IMR-90 (cell line): ENCODE measurements around the gene TMEM117. TPM values are rescaled to one million over a fixed set of nuclear protein-coding genes. Genes with fewer than 3 reads are reported as not detected.
A peak's percentile ranks its signal among the peaks of the same experiment; 100 is the strongest.

Source experiments
- ATAC-seq: fragments of 200-7000 bp; cut with Tn5 transposase; 2 replicates; pipeline ENCODE4 v1.9.1; 2020; ENCODE audit warnings: low read depth, mild to moderate bottlenecking, moderate library complexity
- BruUV-seq: library from RNA; stranded (reverse); fragments of 400-500 nt; replicated peaks from 2 replicates; lab custom pipeline; 2021; lab: Mats Ljungman, UMichigan
- CTCF ChIA-PET: fragments of 300-600 bp; formaldehyde crosslinking; extraction: SDS; loops from one replicate; lab custom pipeline; 2021; ENCODE audit warnings: antibody characterized with exemption; lab: Yijun Ruan, JAX
- POLR2A ChIA-PET: fragments of 300-600 bp; sonication (Branson Sonifier 250); formaldehyde crosslinking; loops from one replicate; lab custom pipeline; 2022; ENCODE audit warnings: antibody characterized with exemption; ENCODE audit not compliant: unreplicated experiment; lab: Charles Lee
- DNase-seq: peaks from one replicate; pipeline ENCODE4 v3.0.0; 2013
- H2AFZ ChIP-seq: replicated peaks from 2 replicates; pipeline ENCODE3; 2013; ENCODE audit warnings: low read length, mild to moderate bottlenecking; ENCODE audit not compliant: poor library complexity
- H2AK5ac ChIP-seq: 2 replicates; pipeline ENCODE4 v1.6.1; 2013; ENCODE audit warnings: low read depth, low read length, inconsistent platforms
- H2AK9ac ChIP-seq: replicated peaks from 2 replicates; pipeline ENCODE3; 2013; ENCODE audit warnings: mild to moderate bottlenecking, low read depth, low read length, moderate library complexity; ENCODE audit not compliant: poor library complexity
- H2BK120ac ChIP-seq: 2 replicates; pipeline ENCODE4 v1.6.1; 2013; ENCODE audit warnings: low read depth, low read length, inconsistent platforms
- H2BK15ac ChIP-seq: 3 replicates; pipeline ENCODE4 v1.6.1; 2013; ENCODE audit warnings: low read depth, low read length, inconsistent platforms
- H2BK20ac ChIP-seq: 2 replicates; pipeline ENCODE4 v1.6.1; 2013; ENCODE audit warnings: low read depth, mild to moderate bottlenecking, inconsistent platforms, low read length, moderate library complexity
- H2BK5ac ChIP-seq: 2 replicates; pipeline ENCODE4 v1.6.1; 2013; ENCODE audit warnings: mild to moderate bottlenecking, low read depth, low read length, inconsistent platforms; ENCODE audit not compliant: poor library complexity, severe bottlenecking
- H3K14ac ChIP-seq: replicated peaks from 2 replicates; pipeline ENCODE4 v1.6.1; 2013; ENCODE audit warnings: low read depth, low read length, inconsistent platforms
- H3K18ac ChIP-seq: 2 replicates; pipeline ENCODE4 v1.6.1; 2013; ENCODE audit warnings: low read depth, low read length, control low read depth
- H3K23ac ChIP-seq: 2 replicates; pipeline ENCODE4 v1.6.1; 2013; ENCODE audit warnings: low read depth, low read length, inconsistent platforms
- H3K27ac ChIP-seq: 2 replicates; pipeline ENCODE4 v1.5.1; 2013; ENCODE audit warnings: mild to moderate bottlenecking, control low read depth, low read length; ENCODE audit not compliant: insufficient read depth
- H3K27me3 ChIP-seq: 2 replicates; pipeline ENCODE4 v1.6.1; 2013; ENCODE audit warnings: low read length; ENCODE audit not compliant: control insufficient read depth, insufficient read depth
- H3K36me3 ChIP-seq: 2 replicates; pipeline ENCODE4 v1.6.1; 2013; ENCODE audit warnings: low read length, mixed read lengths; ENCODE audit not compliant: control insufficient read depth, insufficient read depth
- H3K4ac ChIP-seq: 2 replicates; pipeline ENCODE4 v1.6.1; 2013; ENCODE audit warnings: low read depth, low read length, inconsistent platforms
- H3K4me1 ChIP-seq: 2 replicates; pipeline ENCODE4 v1.6.1; 2013; ENCODE audit warnings: low read length, mixed read lengths; ENCODE audit not compliant: control insufficient read depth, insufficient read depth
- H3K4me2 ChIP-seq: 2 replicates; pipeline ENCODE4 v1.6.1; 2013; ENCODE audit warnings: low read depth, mild to moderate bottlenecking, control low read depth, low read length, moderate library complexity
- H3K4me3 ChIP-seq: 2 replicates; pipeline ENCODE4 v1.5.1; 2013; ENCODE audit warnings: low read depth, mild to moderate bottlenecking, control low read depth, low read length, moderate library complexity; ENCODE audit not compliant: insufficient read depth
- H3K56ac ChIP-seq: 2 replicates; pipeline ENCODE4 v1.6.1; 2013; ENCODE audit warnings: low read length, inconsistent platforms; ENCODE audit not compliant: insufficient read depth; ENCODE audit errors: extremely low read depth
- H3K79me1 ChIP-seq, 2 experiments: 2 replicates each; pipeline ENCODE4 v1.6.1; 2013; ENCODE audit warnings: low read length in 2 of 2, inconsistent platforms in 1 of 2, low read depth in 1 of 2
- H3K9ac ChIP-seq: 2 replicates; pipeline ENCODE4 v1.6.1; 2013; ENCODE audit warnings: low read depth, low read length, control low read depth
- H3K9me1 ChIP-seq: 2 replicates; pipeline ENCODE4 v1.6.1; 2013; ENCODE audit warnings: low read length, inconsistent platforms; ENCODE audit not compliant: insufficient read depth
- H3K9me3 ChIP-seq: 2 replicates; pipeline ENCODE4 v1.6.1; 2013; ENCODE audit warnings: low read length; ENCODE audit not compliant: control insufficient read depth, insufficient read depth
- H4K20me1 ChIP-seq: 2 replicates; pipeline ENCODE4 v1.6.1; 2013; ENCODE audit warnings: low read length, inconsistent platforms; ENCODE audit not compliant: insufficient read depth
- H4K5ac ChIP-seq: 2 replicates; pipeline ENCODE4 v1.6.1; 2013; ENCODE audit warnings: mild to moderate bottlenecking, low read depth, low read length, control low read depth
- H4K8ac ChIP-seq, 2 experiments: 2 replicates each; pipeline ENCODE4 v1.6.1; 2013; ENCODE audit warnings: low read depth in 2 of 2, low read length in 2 of 2, control low read depth in 1 of 2, inconsistent platforms in 1 of 2
- H4K91ac ChIP-seq: 2 replicates; pipeline ENCODE4 v1.6.1; 2013; ENCODE audit warnings: low read depth, low read length, inconsistent platforms; ENCODE audit not compliant: insufficient read depth
- BHLHE40 ChIP-seq: fragments of 150-350 bp; IDR thresholded peaks from 2 replicates; pipeline ENCODE4 v1.6.1; 2016; ENCODE audit warnings: mild to moderate bottlenecking, low read depth, low read length
- CEBPB ChIP-seq: IDR thresholded peaks from 2 replicates; pipeline ENCODE4 v1.6.1; 2012; ENCODE audit warnings: low read depth, low read length, improper control_type of control experiment
- CHD1 ChIP-seq: IDR thresholded peaks from 2 replicates; pipeline ENCODE4 v1.6.1; 2012; ENCODE audit warnings: low read depth, low read length, improper control_type of control experiment
- CTCF ChIP-seq: conservative IDR thresholded peaks from 2 replicates; pipeline ENCODE4 v1.5.1; 2012; ENCODE audit warnings: mild to moderate bottlenecking, low read depth, low read length, improper control_type of control experiment
- ELK1 ChIP-seq: fragments of 150-350 bp; IDR thresholded peaks from 2 replicates; pipeline ENCODE4 v1.6.1; 2016; ENCODE audit warnings: low read depth, mild to moderate bottlenecking, low read length, moderate library complexity, borderline replicate concordance
- FOS ChIP-seq: fragments of 150-350 bp; IDR thresholded peaks from 2 replicates; pipeline ENCODE4 v1.6.1; 2016; ENCODE audit warnings: low read depth, low read length
- MAFK ChIP-seq: IDR thresholded peaks from 2 replicates; pipeline ENCODE4 v1.6.1; 2012; ENCODE audit warnings: low read depth, low read length, improper control_type of control experiment
- MAZ ChIP-seq: IDR thresholded peaks from 2 replicates; pipeline ENCODE4 v1.6.1; 2012; ENCODE audit warnings: low read depth, mild to moderate bottlenecking, low read length, improper control_type of control experiment, moderate library complexity, borderline replicate concordance
- MXI1 ChIP-seq: IDR thresholded peaks from 2 replicates; pipeline ENCODE4 v1.6.1; 2012; ENCODE audit warnings: low read depth, mild to moderate bottlenecking, low read length, moderate library complexity, borderline replicate concordance
- NFE2L2 ChIP-seq: fragments of 150-350 bp; IDR thresholded peaks from 2 replicates; pipeline ENCODE4 v1.6.1; 2016; ENCODE audit warnings: low read depth, mild to moderate bottlenecking, low read length
- POLR2A ChIP-seq: IDR thresholded peaks from 2 replicates; pipeline ENCODE4 v1.6.1; 2012; ENCODE audit warnings: mild to moderate bottlenecking, low read depth, low read length
- RAD21 ChIP-seq: IDR thresholded peaks from 2 replicates; pipeline ENCODE4 v1.6.1; 2012; ENCODE audit warnings: low read length, improper control_type of control experiment
- RCOR1 ChIP-seq: IDR thresholded peaks from 2 replicates; pipeline ENCODE4 v1.6.1; 2012; ENCODE audit warnings: mild to moderate bottlenecking, low read length, improper control_type of control experiment; ENCODE audit not compliant: insufficient replicate concordance
- RFX5 ChIP-seq: IDR thresholded peaks from 2 replicates; pipeline ENCODE4 v1.8.0; 2012; ENCODE audit warnings: low read depth, mild to moderate bottlenecking, low read length, moderate library complexity
- SMC3 ChIP-seq: fragments of 150-350 bp; IDR thresholded peaks from 2 replicates; pipeline ENCODE4 v1.6.1; 2016; ENCODE audit warnings: low read depth, mild to moderate bottlenecking, antibody characterized with exemption, low read length, moderate library complexity
- USF2 ChIP-seq: fragments of 150-350 bp; IDR thresholded peaks from 2 replicates; pipeline ENCODE4 v1.6.1; 2017; ENCODE audit warnings: mild to moderate bottlenecking, antibody characterized with exemption, low read length, low read depth
- WGBS, 2 experiments: methylation state at CpG; one replicate each; pipeline versions ENCODE4 v1.1.5 to v1.1.7; 2013; ENCODE audit warnings: missing lambda C conversion rate in 2 of 2; ENCODE audit not compliant: insufficient read length in 1 of 2; ENCODE audit errors: extremely low coverage in 2 of 2; 5-methylcytosine and 5-hydroxymethylcytosine counted together
- dilution Hi-C: fragments of 300-500 bp; cut with HindIII; formaldehyde crosslinking; loops from one replicate; pipeline ENCODE4 v1.14.3; 2018; ENCODE audit warnings: low sequenced_read_pairs; ENCODE audit not compliant: unreplicated experiment
- in situ Hi-C: fragments of 300-500 bp; cut with MboI; formaldehyde crosslinking; loops from 3 replicates; pipeline ENCODE4 v1.14.3; 2019; ENCODE audit warnings: low sequenced_read_pairs, inconsistent platforms, mixed read lengths
- intact Hi-C: fragments of 100-400 bp; cut with micrococcal nuclease; formaldehyde crosslinking; loops from 2 replicates; pipeline ENCODE4 v1.10.0; 2022
- polyA plus RNA-seq, 3 experiments: library from polyadenylated mRNA; depleted of rRNA; stranded (reverse); fragments of >200 nt; gene quantifications; 2 replicates each; pipeline ENCODE4 v1.2.3, GENCODE V29; 2012; ENCODE audit warnings: low replicate concordance in 1 of 3
- total RNA-seq: library from RNA; depleted of rRNA; stranded (reverse); fragments of >200 nt; gene quantifications from 2 replicates; pipeline ENCODE4 v1.2.3, GENCODE V29; 2012

Gene TMEM117
- total and polyA plus RNA-seq, 2 of the 4 experiments (the other 2 are of a cell fraction), result 8.7 to 21.0 TPM

GRCh38 chr12:44031472-44032185 lies 195.7 kb downstream of the TMEM117 start:
- H2AK9ac ChIP-seq, result no peak overlapping the region
- H2BK15ac ChIP-seq, result no peak overlapping the region
- no peak overlapping the region for H3K14ac ChIP-seq
- H3K18ac ChIP-seq, result no peak overlapping the region
- H3K4me1 ChIP-seq, result no peaks in the 10 kb centered on the region
- TF ChIP-seq NFE2L2, result no peak
- no peak for TF ChIP-seq RFX5
- TF ChIP-seq CHD1, result no peak
- TF ChIP-seq USF2, result no peak
- no peak for TF ChIP-seq MAFK
- TF ChIP-seq RCOR1, result no peak
- no peak for TF ChIP-seq FOS
- no peak for TF ChIP-seq POLR2A
- TF ChIP-seq MXI1, result no peak
- TF ChIP-seq SMC3, result no peak
- no peak for TF ChIP-seq CTCF
- TF ChIP-seq MAZ, result no peak
- no peak for TF ChIP-seq ELK1
- TF ChIP-seq BHLHE40, result no peak
- TF ChIP-seq CEBPB, result no peak
- TF ChIP-seq RAD21, result no peak
- no CpG with 5 or more reads among the region's 1 CpG for WGBS, 2 experiments
- peak; percentile 28 for DNase-seq
- H2BK5ac ChIP-seq, result no peak overlapping the region
- H2AK5ac ChIP-seq, result no peak overlapping the region
- ATAC-seq, result no peak
- H3K56ac ChIP-seq, result no peak overlapping the region
- H2BK20ac ChIP-seq, result no peak overlapping the region
- CTCF ChIA-PET, result no interaction called here
- no peaks in the 10 kb centered on the region for H3K36me3 ChIP-seq
- H2AFZ ChIP-seq, result no peak overlapping the region
- no peak overlapping the region for H2BK120ac ChIP-seq
- H4K20me1 ChIP-seq, result no peaks in the 10 kb centered on the region
- no peak overlapping the region for H4K5ac ChIP-seq
- H3K4me2 ChIP-seq, result no peak overlapping the region
- in situ Hi-C loops (no loop called here), intact Hi-C loops (no loop called here), dilution Hi-C loops (no loop called here)
- no peak overlapping the region for H3K27ac ChIP-seq
- no peaks in the 10 kb centered on the region for H3K9me1 ChIP-seq
- H4K91ac ChIP-seq, result no peak overlapping the region
- POLR2A ChIA-PET, result no interaction called here
- no peak overlapping the region for H3K4me3 ChIP-seq
- no peak overlapping the region for H4K8ac ChIP-seq
- no peaks in the 10 kb centered on the region for H3K27me3 ChIP-seq
- no peaks in the 10 kb centered on the region for H3K79me1 ChIP-seq
- no TSS peak for BruUV-seq
- no peaks in the 10 kb centered on the region for H3K9me3 ChIP-seq
- no peak overlapping the region for H3K23ac ChIP-seq
- no peak overlapping the region for H3K4ac ChIP-seq
- no peak overlapping the region for H3K9ac ChIP-seq
